HG02642 (cell line): Measurements from ENCODE around the gene TTLL5.

Source experiments
- ATAC-seq: cut with Tn5 transposase; IDR thresholded peaks from one replicate; pipeline ENCODE4 v1.9.1; 2021; ENCODE audit warnings: mild to moderate bottlenecking; ENCODE audit not compliant: unreplicated experiment, poor library complexity

Gene TTLL5

GRCh38 chr14:75979648-75980565 is 318.9 kb downstream of the TTLL5 start:
- no peak for ATAC-seq

DNA sequence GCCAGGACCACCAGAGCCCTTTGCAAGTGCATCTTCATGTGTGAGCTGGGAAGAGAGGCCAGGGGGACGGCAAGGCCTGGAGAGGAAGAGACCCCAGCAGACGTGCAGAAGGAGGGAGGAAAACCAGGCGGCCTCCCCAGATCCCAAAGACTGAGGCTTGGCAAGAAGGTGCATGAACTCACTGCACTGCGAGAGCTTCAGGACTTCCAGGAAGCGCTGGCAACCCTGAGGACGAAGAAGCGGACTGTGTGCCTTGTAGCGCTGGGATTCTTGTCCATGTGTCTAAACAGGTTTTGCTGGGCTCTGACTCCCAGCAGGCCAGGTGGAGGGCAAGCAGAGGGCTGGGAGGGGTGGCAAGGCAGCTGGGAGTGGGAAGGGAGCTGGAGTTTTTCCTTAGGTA is 319.8 kb downstream of the TTLL5 start:
- no peak for ATAC-seq

- peak; percentile 38 for ATAC-seq
Observed at GRCh38 chr14:75981426-75982265, 320.6 kb downstream of the TTLL5 start, which contains the start of gene TGFB3. TGFB3 (minus strand) TSS chr14:75981995; CDS start chr14:75980893, 1,102 bp downstream.

GRCh38 chr14:75982266-75983018 is 321.4 kb downstream of the TTLL5 start:
- ATAC-seq = peak; percentile 49

- no peak for ATAC-seq
Observed at GRCh38 chr14:75983019-75983358, 321.9 kb downstream of the TTLL5 start.

- no peak for ATAC-seq
Observed at GRCh38 chr14:75984674-75985073, 323.6 kb downstream of the TTLL5 start.

- peak; percentile 76 for ATAC-seq
Observed at GRCh38 chr14:75985618-75986438, 324.8 kb downstream of the TTLL5 start, which contains the start of gene IFT43. IFT43 (plus strand) TSS chr14:75985763; CDS start chr14:75985787, 24 bp downstream.

- ATAC-seq = no peak
Observed at GRCh38 chr14:75986439-75986765, 325.4 kb downstream of the TTLL5 start.

GRCh38 chr14:75987201-75987970 is 326.3 kb downstream of the TTLL5 start:
- no peak for ATAC-seq

DNA sequence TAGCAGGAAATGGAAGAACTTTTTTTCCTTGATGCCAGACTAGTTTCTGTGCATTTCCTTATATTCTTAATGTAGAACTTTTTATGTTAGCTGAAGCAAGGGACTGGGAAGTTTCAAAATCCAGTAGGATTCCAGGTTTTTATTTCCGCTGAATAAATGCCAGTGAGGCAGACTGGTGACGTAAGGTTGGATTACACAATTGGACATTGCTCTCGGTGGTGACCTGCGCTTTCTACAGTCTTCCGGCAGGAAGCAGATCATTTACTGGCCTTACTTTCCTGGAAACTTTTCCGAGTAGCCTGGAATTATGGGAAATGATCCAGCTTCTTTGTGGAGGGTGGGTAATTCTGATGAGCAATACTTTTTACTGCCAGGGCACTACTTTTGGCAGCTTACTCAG is 328.1 kb downstream of the TTLL5 start:
- no peak for ATAC-seq

DNA sequence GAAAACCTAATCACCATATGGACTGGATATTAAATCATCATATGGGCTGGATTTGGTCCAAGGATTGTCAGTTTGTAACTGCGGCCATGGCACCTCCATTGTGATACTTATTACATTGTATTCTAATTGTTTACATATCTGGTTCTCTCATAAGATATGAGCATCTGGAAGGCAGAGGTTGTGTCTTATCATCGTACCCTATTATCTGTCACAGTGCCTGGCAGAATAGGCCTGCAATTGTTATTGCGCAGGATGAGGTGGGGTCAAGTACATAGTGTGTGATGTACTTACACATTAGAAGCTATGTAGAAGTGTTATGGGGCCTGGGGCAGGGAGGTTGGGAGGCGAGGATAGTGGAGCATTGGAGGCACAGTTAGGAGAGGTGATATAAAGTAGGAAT is 329.3 kb downstream of the TTLL5 start:
- ATAC-seq = no peak

GRCh38 chr14:75991753-75992152 is 330.7 kb downstream of the TTLL5 start:
- ATAC-seq = no peak

DNA sequence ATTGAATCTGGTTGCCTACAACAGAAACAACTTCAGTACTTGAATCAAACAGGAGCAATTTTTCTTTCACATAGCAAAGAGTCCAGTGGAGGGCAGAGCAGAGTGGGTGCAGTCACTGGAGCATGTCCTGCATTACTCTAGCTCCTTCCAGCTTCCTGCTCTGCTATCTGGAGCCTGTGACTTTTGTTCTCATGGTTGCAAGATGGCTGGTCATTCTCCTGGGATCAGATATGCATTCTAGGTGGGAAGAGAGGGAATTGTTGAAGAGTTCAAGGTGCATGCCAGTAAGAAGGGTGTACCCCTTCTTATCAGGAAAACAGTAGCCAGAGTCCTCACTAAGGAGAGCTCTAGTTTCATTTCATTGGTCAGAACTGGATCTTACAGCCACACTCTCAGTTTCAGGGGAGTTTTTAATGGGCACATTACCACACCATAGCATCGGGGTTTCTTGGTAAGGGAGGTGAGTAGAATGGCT is 332.6 kb downstream of the TTLL5 start:
- ATAC-seq = no peak

DNA sequence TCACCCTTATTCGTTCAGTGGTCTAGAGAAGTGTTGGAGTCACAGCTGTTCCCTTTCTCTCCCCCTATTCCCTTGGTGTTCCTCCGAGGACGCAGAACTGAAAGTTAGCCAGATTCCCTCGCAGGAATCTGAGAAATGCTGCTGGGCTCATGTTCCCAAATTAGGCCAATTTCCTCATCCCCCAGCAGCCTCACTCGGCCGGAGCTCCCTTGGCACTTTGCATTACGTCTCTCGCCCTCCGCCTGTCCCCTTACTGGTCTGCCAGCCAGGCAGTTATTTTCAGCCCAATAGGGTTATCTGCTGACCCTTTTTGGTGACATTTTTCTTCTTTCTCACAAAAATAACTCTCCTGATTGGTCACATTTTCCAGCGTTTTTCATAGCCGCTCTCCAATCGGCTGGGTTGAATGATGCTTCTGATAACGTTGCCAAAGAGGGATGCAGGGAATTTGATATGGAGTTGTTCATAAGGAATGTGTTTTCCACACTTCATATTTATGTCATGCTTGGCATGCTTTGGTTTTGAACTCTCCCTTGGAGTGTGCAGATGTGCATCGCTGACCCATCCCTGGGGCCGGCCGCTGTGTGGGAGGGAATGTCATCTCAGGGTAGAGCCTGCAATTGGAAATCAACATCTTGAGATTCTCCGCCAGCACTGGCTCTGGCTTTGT is 334.5 kb downstream of the TTLL5 start:
- no peak for ATAC-seq

- ATAC-seq = no peak
Observed at GRCh38 chr14:75996488-75996887, 335.4 kb downstream of the TTLL5 start.

GRCh38 chr14:75999511-76000190 is 338.6 kb downstream of the TTLL5 start:
- ATAC-seq = no peak

DNA sequence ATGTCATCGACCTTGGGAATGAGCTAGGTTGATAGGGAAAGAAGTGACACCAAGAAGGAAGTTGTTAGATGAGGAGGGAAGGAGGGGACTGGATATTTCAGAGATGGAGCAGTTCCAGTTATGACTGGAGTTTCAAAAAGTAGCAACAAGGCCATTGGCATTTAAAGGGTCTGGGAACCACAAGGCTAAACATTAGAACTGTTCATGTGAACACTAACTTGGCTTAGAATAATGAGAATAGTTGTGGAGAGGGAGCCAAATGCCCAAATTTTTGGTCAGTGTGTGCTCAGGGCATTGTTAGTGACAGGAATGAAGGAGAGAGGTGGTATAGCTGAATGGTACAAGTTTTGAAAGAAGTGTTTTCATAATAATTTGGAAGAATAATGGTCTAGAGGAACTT is 341.3 kb downstream of the TTLL5 start:
- no peak for ATAC-seq
